Activated naive CD4-positive, alpha-beta T cell treated with anti-CD3 and anti-CD28 coated beads, Interleukin-2, amount 50 U/mL, for 24 hours (primary cell): ENCODE measurements around the gene AAK1.
A peak's percentile ranks its signal among the peaks of the same experiment; 100 is the strongest.

Source experiments
- H3K27ac Mint-ChIP-seq: one replicate; pipeline ENCODE4 v1.8.0; 2021; ENCODE audit warnings: mild to moderate bottlenecking, mixed read lengths
- H3K27me3 Mint-ChIP-seq: one replicate; pipeline ENCODE4 v1.8.0; 2021; ENCODE audit warnings: mixed read lengths
- H3K36me3 Mint-ChIP-seq: one replicate; pipeline ENCODE4 v1.8.0; 2021; ENCODE audit warnings: mixed read lengths
- H3K4me1 Mint-ChIP-seq: one replicate; pipeline ENCODE4 v1.8.0; 2021; ENCODE audit warnings: mixed read lengths
- H3K4me3 Mint-ChIP-seq: one replicate; pipeline ENCODE4 v1.8.0; 2021; ENCODE audit warnings: mild to moderate bottlenecking, mixed read lengths
- H3K9me3 Mint-ChIP-seq: one replicate; pipeline ENCODE4 v1.8.0; 2021; ENCODE audit warnings: mixed read lengths

The AAK1 gene

GRCh38 chr2:69539549-69539908 is 104.0 kb downstream of the AAK1 start:
- no peaks in the 10 kb centered on the region for H3K9me3 Mint-ChIP-seq
- H3K27me3 Mint-ChIP-seq, result no peaks in the 10 kb centered on the region
- H3K27ac Mint-ChIP-seq, result peak overlapping the region; percentile 80
- H3K4me3 Mint-ChIP-seq, result no peak overlapping the region
- H3K36me3 Mint-ChIP-seq, result peaks cover 38% of the 10 kb centered on the region
- peaks cover 48% of the 10 kb centered on the region for H3K4me1 Mint-ChIP-seq

GRCh38 chr2:69538872-69539548 is 104.5 kb downstream of the AAK1 start:
- Mint-ChIP-seq H3K27ac (peak overlapping the region; percentile 80), H3K36me3 (peaks cover 41% of the 10 kb centered on the region), H3K4me3 (no peak overlapping the region), H3K9me3 (no peaks in the 10 kb centered on the region), H3K4me1 (peaks cover 43% of the 10 kb centered on the region), H3K27me3 (no peaks in the 10 kb centered on the region)

GRCh38 chr2:69538249-69538648 is 105.3 kb downstream of the AAK1 start:
- Mint-ChIP-seq H3K9me3 (no peaks in the 10 kb centered on the region), H3K27ac (no peak overlapping the region), H3K4me3 (no peak overlapping the region), H3K4me1 (peaks cover 43% of the 10 kb centered on the region), H3K27me3 (no peaks in the 10 kb centered on the region), H3K36me3 (peaks cover 48% of the 10 kb centered on the region)

GRCh38 chr2:69535817-69536241 is 107.7 kb downstream of the AAK1 start:
- Mint-ChIP-seq H3K27ac (peak overlapping the region; percentile 76), H3K9me3 (no peaks in the 10 kb centered on the region), H3K36me3 (peaks cover 57% of the 10 kb centered on the region), H3K27me3 (no peaks in the 10 kb centered on the region), H3K4me1 (peaks cover 44% of the 10 kb centered on the region), H3K4me3 (no peak overlapping the region)

- Mint-ChIP-seq H3K4me1 (peaks cover 15% of the 10 kb centered on the region), H3K36me3 (peaks cover 45% of the 10 kb centered on the region), H3K27ac (peak overlapping the region; percentile 51), H3K4me3 (no peak overlapping the region), H3K27me3 (no peaks in the 10 kb centered on the region), H3K9me3 (no peaks in the 10 kb centered on the region)
These were observed 112.4 kb downstream of the AAK1 start for GRCh38 chr2:69531186-69531585.

- H3K4me3 Mint-ChIP-seq, result no peak overlapping the region
- peaks cover 34% of the 10 kb centered on the region for H3K36me3 Mint-ChIP-seq
- no peaks in the 10 kb centered on the region for H3K9me3 Mint-ChIP-seq
- H3K27me3 Mint-ChIP-seq, result no peaks in the 10 kb centered on the region
- H3K4me1 Mint-ChIP-seq, result peaks cover 4% of the 10 kb centered on the region
- H3K27ac Mint-ChIP-seq, result no peak overlapping the region
These were observed 114.1 kb downstream of the AAK1 start for GRCh38 chr2:69529480-69529879.

GRCh38 chr2:69525261-69525660 is 118.3 kb downstream of the AAK1 start:
- no peaks in the 10 kb centered on the region for H3K9me3 Mint-ChIP-seq
- H3K4me1 Mint-ChIP-seq, result no peaks in the 10 kb centered on the region
- no peak overlapping the region for H3K4me3 Mint-ChIP-seq
- H3K27me3 Mint-ChIP-seq, result no peaks in the 10 kb centered on the region
- peaks cover 20% of the 10 kb centered on the region for H3K36me3 Mint-ChIP-seq
- no peak overlapping the region for H3K27ac Mint-ChIP-seq

GRCh38 chr2:69524799-69525198 is 118.7 kb downstream of the AAK1 start:
- no peaks in the 10 kb centered on the region for H3K27me3 Mint-ChIP-seq
- no peak overlapping the region for H3K27ac Mint-ChIP-seq
- H3K4me3 Mint-ChIP-seq, result no peak overlapping the region
- H3K4me1 Mint-ChIP-seq, result no peaks in the 10 kb centered on the region
- no peaks in the 10 kb centered on the region for H3K9me3 Mint-ChIP-seq
- H3K36me3 Mint-ChIP-seq, result peaks cover 22% of the 10 kb centered on the region

GRCh38 chr2:69521747-69522146 is 121.8 kb downstream of the AAK1 start:
- Mint-ChIP-seq H3K9me3 (no peaks in the 10 kb centered on the region), H3K4me3 (no peak overlapping the region), H3K4me1 (no peaks in the 10 kb centered on the region), H3K27me3 (no peaks in the 10 kb centered on the region), H3K27ac (peak overlapping the region; percentile 55), H3K36me3 (peaks cover 16% of the 10 kb centered on the region)

- peak overlapping the region; percentile 68 for H3K27ac Mint-ChIP-seq
- peaks cover 21% of the 10 kb centered on the region for H3K36me3 Mint-ChIP-seq
- H3K4me1 Mint-ChIP-seq, result peaks cover 5% of the 10 kb centered on the region
- H3K9me3 Mint-ChIP-seq, result no peaks in the 10 kb centered on the region
- H3K27me3 Mint-ChIP-seq, result no peaks in the 10 kb centered on the region
- no peak overlapping the region for H3K4me3 Mint-ChIP-seq
These were observed 124.7 kb downstream of the AAK1 start for GRCh38 chr2:69518841-69519240.

- no peaks in the 10 kb centered on the region for H3K27me3 Mint-ChIP-seq
- H3K4me3 Mint-ChIP-seq, result no peak overlapping the region
- peaks cover 22% of the 10 kb centered on the region for H3K36me3 Mint-ChIP-seq
- H3K27ac Mint-ChIP-seq, result no peak overlapping the region
- H3K4me1 Mint-ChIP-seq, result peaks cover 5% of the 10 kb centered on the region
- no peaks in the 10 kb centered on the region for H3K9me3 Mint-ChIP-seq
These were observed 126.1 kb downstream of the AAK1 start for GRCh38 chr2:69517410-69517809.

GRCh38 chr2:69514819-69515218 is 128.7 kb downstream of the AAK1 start:
- H3K4me1 Mint-ChIP-seq, result peaks cover 9% of the 10 kb centered on the region
- no peaks in the 10 kb centered on the region for H3K27me3 Mint-ChIP-seq
- H3K27ac Mint-ChIP-seq, result peak overlapping the region; percentile 35
- no peak overlapping the region for H3K4me3 Mint-ChIP-seq
- peaks cover 37% of the 10 kb centered on the region for H3K36me3 Mint-ChIP-seq
- no peaks in the 10 kb centered on the region for H3K9me3 Mint-ChIP-seq

GRCh38 chr2:69514406-69514805 is 129.1 kb downstream of the AAK1 start:
- Mint-ChIP-seq H3K4me1 (peaks cover 13% of the 10 kb centered on the region), H3K4me3 (no peak overlapping the region), H3K9me3 (no peaks in the 10 kb centered on the region), H3K27me3 (no peaks in the 10 kb centered on the region), H3K27ac (peak overlapping the region; percentile 35), H3K36me3 (peaks cover 39% of the 10 kb centered on the region)

- Mint-ChIP-seq H3K27ac (no peak overlapping the region), H3K4me3 (no peak overlapping the region), H3K36me3 (peaks cover 51% of the 10 kb centered on the region), H3K27me3 (no peaks in the 10 kb centered on the region), H3K4me1 (peaks cover 30% of the 10 kb centered on the region), H3K9me3 (no peaks in the 10 kb centered on the region)
These were observed 131.1 kb downstream of the AAK1 start for GRCh38 chr2:69512446-69512845.

GRCh38 chr2:69510204-69510603 is 133.3 kb downstream of the AAK1 start:
- Mint-ChIP-seq H3K9me3 (no peaks in the 10 kb centered on the region), H3K27me3 (no peaks in the 10 kb centered on the region), H3K27ac (peak overlapping the region; percentile 33), H3K36me3 (peaks cover 54% of the 10 kb centered on the region), H3K4me1 (peaks cover 37% of the 10 kb centered on the region), H3K4me3 (no peak overlapping the region)

- Mint-ChIP-seq H3K36me3 (peaks cover 54% of the 10 kb centered on the region), H3K27ac (no peak overlapping the region)
These were observed 133.8 kb downstream of the AAK1 start for GRCh38 chr2:69509750-69510140.

More at GRCh38 chr2:69509750-69510140, 133.8 kb downstream of the AAK1 start:
- H3K4me3 Mint-ChIP-seq, result no peak overlapping the region
- H3K27me3 Mint-ChIP-seq, result no peaks in the 10 kb centered on the region
- H3K4me1 Mint-ChIP-seq, result peaks cover 37% of the 10 kb centered on the region
- no peaks in the 10 kb centered on the region for H3K9me3 Mint-ChIP-seq
